ENCODE measurements around the gene B4GALT6. TPM values are rescaled to one million over a fixed set of nuclear protein-coding genes. Genes with fewer than 3 reads are reported as not detected.

B4GALT6 gene
- total RNA-seq, 1 donor from 2014 or later = 46.3 TPM

GRCh38 chr18:31618801-31619200, 65.6 kb downstream of the B4GALT6 start:
- H3K4me1 Mint-ChIP-seq = peaks cover 15% of the 10 kb centered on the region
- H3K36me3 Mint-ChIP-seq = peaks cover 7% of the 10 kb centered on the region
- H3K4me3 Mint-ChIP-seq = no peak overlapping the region
- no peaks in the 10 kb centered on the region for H3K27me3 Mint-ChIP-seq (ENCODE audit: low read depth)
- TF ChIP-seq, protein P1, sequence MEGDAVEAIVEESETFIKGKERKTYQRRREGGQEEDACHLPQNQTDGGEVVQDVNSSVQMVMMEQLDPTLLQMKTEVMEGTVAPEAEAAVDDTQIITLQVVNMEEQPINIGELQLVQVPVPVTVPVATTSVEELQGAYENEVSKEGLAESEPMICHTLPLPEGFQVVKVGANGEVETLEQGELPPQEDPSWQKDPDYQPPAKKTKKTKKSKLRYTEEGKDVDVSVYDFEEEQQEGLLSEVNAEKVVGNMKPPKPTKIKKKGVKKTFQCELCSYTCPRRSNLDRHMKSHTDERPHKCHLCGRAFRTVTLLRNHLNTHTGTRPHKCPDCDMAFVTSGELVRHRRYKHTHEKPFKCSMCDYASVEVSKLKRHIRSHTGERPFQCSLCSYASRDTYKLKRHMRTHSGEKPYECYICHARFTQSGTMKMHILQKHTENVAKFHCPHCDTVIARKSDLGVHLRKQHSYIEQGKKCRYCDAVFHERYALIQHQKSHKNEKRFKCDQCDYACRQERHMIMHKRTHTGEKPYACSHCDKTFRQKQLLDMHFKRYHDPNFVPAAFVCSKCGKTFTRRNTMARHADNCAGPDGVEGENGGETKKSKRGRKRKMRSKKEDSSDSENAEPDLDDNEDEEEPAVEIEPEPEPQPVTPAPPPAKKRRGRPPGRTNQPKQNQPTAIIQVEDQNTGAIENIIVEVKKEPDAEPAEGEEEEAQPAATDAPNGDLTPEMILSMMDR (IDR thresholded peaks at IDR 0.05; ENCODE audit: unreplicated experiment) = no peak
- H3K27ac Mint-ChIP-seq = no peak overlapping the region
- no peak for DNase-seq (ENCODE audit: low spot score in 2 of 2, unreplicated experiment in 2 of 2)
- peaks cover 4% of the 10 kb centered on the region for H3K9me3 Mint-ChIP-seq

DNA sequence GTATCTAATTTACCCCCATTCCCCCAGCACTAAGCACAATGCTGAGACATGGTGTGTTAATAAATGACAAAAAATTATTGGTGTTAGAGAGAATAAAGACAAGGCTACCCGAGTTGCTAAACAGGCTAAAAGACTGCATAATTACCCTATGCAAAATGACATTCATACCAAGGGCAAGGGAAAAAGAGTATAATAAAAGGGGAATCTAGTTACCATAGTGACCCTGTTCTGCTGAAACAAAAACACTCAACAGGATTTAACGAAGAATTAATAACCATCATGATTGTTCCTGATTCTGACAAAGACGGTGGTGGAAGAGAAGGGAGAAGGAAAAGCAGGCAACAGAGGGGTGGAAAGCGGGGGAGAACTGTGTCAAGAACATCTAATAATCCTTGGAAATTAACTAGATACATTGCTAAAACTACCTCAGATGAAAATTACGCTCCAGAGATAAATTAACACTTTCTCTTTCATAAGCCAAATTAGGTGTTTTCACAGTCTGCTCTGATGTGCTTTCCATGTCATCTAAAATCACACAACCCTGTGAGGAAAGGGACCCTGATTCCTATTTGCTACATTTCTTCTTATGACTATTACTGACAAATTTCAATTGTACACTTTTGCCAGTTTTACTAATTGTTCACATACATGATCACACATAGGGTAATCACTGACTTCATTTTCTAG, 67.2 kb downstream of the B4GALT6 start:
- Mint-ChIP-seq H3K36me3 (peaks cover 6% of the 10 kb centered on the region), H3K4me3 (no peak overlapping the region), H3K27me3 (ENCODE audit: low read depth) (no peaks in the 10 kb centered on the region), H3K4me1 (peaks cover 21% of the 10 kb centered on the region), H3K9me3 (peaks cover 4% of the 10 kb centered on the region), H3K27ac (no peak overlapping the region)
- DNase-seq (ENCODE audit: low spot score in 2 of 2, unreplicated experiment in 2 of 2) = no peak
- TF ChIP-seq, protein P1 (IDR thresholded peaks at IDR 0.05; ENCODE audit: unreplicated experiment) = no peak

DNA sequence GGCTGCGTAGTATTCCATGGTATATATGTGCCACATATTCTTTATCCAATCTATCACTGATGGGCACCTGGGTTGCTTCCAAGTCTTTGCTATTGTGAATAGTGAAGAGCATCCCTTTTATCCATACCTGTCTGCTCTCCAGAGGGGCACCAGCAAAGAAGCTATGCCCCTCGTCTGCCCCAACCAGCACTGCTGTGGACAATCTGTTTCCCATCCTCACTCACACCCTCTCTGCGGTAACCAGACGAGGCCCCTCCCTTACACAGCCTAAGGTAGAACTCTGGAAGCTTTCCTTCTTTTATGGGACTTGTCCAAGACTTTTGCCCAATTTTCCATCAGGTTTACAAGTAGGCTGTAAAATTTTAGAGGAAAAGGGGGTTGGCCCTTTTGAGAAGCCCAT, 67.8 kb downstream of the B4GALT6 start:
- H3K9me3 Mint-ChIP-seq = peaks cover 4% of the 10 kb centered on the region
- H3K4me3 Mint-ChIP-seq = no peak overlapping the region
- no peak for DNase-seq (ENCODE audit: low spot score in 2 of 2, unreplicated experiment in 2 of 2)
- H3K27ac Mint-ChIP-seq = no peak overlapping the region
- H3K27me3 Mint-ChIP-seq (ENCODE audit: low read depth) = no peaks in the 10 kb centered on the region
- H3K36me3 Mint-ChIP-seq = peaks cover 6% of the 10 kb centered on the region
- H3K4me1 Mint-ChIP-seq = peaks cover 26% of the 10 kb centered on the region
- TF ChIP-seq, protein P1 (IDR thresholded peaks at IDR 0.05; ENCODE audit: unreplicated experiment) = no peak

DNA sequence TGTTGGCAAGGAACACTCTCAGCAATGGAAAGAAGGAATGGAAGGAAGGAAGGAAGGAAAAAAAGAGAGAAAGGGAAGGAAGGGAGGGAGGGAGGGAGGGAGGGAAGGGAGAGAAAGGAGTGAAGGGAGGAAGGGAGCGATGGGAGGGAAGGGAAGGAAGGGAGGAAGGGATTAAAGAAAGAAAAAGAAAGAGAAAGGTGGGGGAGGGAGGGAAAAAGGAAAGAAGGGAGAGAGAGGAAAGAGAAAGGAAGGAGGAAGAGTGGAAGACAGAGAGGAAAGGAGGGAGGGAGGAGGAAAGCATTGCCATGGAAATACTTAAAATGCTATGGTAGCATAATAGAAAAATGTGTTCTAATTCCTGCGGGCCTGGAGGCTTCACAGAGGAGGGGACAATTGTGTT, 70.3 kb downstream of the B4GALT6 start:
- Mint-ChIP-seq H3K9me3 (peaks cover 4% of the 10 kb centered on the region), H3K27me3 (ENCODE audit: low read depth) (no peaks in the 10 kb centered on the region), H3K4me3 (no peak overlapping the region), H3K27ac (no peak overlapping the region), H3K4me1 (peaks cover 49% of the 10 kb centered on the region), H3K36me3 (no peaks in the 10 kb centered on the region)
- TF ChIP-seq, protein P1 (IDR thresholded peaks at IDR 0.05; ENCODE audit: unreplicated experiment) = no peak
- no peak for DNase-seq (ENCODE audit: low spot score in 2 of 2, unreplicated experiment in 2 of 2)

DNA sequence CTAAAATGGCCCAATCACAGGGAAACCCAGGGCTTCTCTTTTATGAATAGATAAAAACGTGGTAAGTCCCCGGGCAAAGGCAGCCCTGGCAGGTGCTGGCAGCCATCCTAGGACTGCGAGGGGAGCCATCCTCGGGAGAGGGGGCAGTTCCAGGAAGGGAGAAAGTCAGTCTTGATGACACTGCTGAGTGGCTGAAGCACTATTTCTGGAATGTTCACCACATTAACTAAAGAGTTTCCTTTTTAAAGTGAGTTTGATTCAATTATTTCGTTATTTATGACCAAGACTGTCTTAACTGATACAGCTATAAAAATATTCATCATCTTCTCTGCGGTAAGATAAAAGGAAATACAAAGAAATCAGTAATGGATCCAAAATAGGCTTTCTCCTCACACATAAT, 72.3 kb downstream of the B4GALT6 start:
- Mint-ChIP-seq H3K4me1 (peaks cover 49% of the 10 kb centered on the region), H3K36me3 (no peaks in the 10 kb centered on the region), H3K27ac (peak overlapping the region; percentile 58), H3K27me3 (ENCODE audit: low read depth) (peaks cover 2% of the 10 kb centered on the region), H3K4me3 (no peak overlapping the region), H3K9me3 (no peaks in the 10 kb centered on the region)
- TF ChIP-seq, protein P1 (IDR thresholded peaks at IDR 0.05; ENCODE audit: unreplicated experiment) = no peak
- DNase-seq (ENCODE audit: low spot score in 2 of 2, unreplicated experiment in 2 of 2) = no peak

Measured in mesothelial cell of epicardium (in vitro differentiated cells).